ENCODE results near the gene LIPH. TPM values are rescaled to one million over a fixed set of nuclear protein-coding genes. Genes with fewer than 3 reads are reported as not detected.
A peak's percentile ranks its signal among the peaks of the same experiment; 100 is the strongest.
"Not testable (repeated sequence)": the region's sequence is repeated elsewhere in the genome, so short reads cannot be mapped to it uniquely, and the experiment has no call there.

Gene LIPH
- total RNA-seq, 4 donors from 2014 or later = 5.8 to 27.5 (median 22.1) TPM

DNA sequence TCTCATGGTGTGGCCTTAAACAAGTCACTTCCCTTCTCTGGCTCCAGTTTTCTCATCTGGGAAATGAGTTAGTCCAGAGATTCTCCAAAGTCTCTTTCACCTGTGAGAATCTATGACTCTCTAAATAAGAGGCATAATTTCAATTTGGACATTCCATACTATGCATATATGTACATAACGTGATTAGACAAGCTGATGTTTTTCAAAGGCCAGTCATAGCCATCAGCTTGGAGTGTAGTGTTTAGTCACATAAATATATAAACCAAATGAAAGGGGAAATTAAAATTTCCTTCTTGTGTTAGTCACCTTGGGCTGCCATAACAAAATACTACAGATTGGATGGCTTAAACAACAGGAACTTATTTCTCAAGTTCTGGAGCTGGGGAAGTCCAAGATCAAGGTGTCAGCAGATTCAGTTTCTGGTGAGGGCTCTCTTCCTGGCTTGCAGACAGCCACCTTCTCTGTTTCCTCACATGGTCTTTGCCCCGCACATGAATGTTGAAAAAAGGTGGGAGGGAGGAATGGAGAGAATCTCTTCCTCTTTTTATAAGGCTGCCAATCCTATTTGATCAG is 72.9 kb downstream of the LIPH start:
- no peak for DNase-seq
- Histone ChIP-seq H3K4me1 (no peaks in the 10 kb centered on the region), H3K27ac (no peak overlapping the region), H3K36me3 (peaks cover 0 to 64% (median 0%) of the 10 kb centered on the region in 3 donors), H3K27me3 (no peaks in the 10 kb centered on the region), H3K4me3 (no peak overlapping the region), H3K9me3 (no peaks in the 10 kb centered on the region)
- TF ChIP-seq, protein P1, sequence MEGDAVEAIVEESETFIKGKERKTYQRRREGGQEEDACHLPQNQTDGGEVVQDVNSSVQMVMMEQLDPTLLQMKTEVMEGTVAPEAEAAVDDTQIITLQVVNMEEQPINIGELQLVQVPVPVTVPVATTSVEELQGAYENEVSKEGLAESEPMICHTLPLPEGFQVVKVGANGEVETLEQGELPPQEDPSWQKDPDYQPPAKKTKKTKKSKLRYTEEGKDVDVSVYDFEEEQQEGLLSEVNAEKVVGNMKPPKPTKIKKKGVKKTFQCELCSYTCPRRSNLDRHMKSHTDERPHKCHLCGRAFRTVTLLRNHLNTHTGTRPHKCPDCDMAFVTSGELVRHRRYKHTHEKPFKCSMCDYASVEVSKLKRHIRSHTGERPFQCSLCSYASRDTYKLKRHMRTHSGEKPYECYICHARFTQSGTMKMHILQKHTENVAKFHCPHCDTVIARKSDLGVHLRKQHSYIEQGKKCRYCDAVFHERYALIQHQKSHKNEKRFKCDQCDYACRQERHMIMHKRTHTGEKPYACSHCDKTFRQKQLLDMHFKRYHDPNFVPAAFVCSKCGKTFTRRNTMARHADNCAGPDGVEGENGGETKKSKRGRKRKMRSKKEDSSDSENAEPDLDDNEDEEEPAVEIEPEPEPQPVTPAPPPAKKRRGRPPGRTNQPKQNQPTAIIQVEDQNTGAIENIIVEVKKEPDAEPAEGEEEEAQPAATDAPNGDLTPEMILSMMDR (IDR thresholded peaks at IDR 0.05) = no peak
- TF ChIP-seq POLR2A (IDR thresholded peaks at IDR 0.05) = no peak

DNA sequence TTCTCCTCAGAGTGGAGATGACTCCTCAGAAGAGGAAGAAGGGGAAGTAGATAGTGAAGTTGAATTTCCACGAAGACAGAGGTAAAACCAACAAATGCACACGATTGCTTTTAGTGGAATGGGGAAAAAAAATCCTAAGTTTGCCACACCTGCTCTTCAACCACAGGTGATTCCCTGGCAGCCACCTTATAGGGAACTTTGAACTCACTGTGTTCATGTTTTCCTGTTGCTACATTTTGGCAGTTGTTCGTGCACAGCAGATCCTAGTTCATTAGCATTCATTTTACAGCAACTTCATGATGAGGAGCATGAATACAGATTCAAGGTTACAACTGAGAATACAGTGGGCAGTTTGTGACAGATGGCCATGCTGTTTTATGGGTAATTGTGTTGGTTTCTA is 75.1 kb downstream of the LIPH start:
- peak overlapping the region in 1 of 4 donors; percentile 10 for H3K27ac ChIP-seq
- no peaks in the 10 kb centered on the region for H3K9me3 ChIP-seq
- H3K4me1 ChIP-seq = no peaks in the 10 kb centered on the region
- TF ChIP-seq, protein P1 (IDR thresholded peaks at IDR 0.05) = no peak
- TF ChIP-seq POLR2A (IDR thresholded peaks at IDR 0.05) = no peak
- H3K4me3 ChIP-seq = no peak overlapping the region
- peaks cover 0 to 73% (median 0%) of the 10 kb centered on the region in 3 donors for H3K36me3 ChIP-seq
- DNase-seq = no peak
- H3K27me3 ChIP-seq = no peaks in the 10 kb centered on the region

DNA sequence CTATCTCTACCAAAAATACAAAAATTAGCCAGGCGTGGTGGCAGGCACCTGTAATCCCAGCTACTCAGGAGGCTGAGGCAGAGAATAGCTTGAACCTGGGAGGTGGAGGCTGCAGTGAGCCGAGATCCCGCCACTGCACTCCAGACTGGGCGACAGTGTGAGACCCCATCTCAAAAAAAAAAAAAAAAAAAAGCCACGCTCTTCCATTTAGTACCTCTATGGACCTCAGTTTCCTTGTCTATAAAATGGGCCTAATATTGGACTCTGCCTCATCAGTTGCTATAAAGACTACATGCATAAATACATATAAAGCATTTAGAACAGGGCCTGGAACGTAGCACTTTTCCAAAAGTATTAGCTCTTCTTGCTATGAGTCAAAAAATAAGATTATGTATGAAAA is 77.5 kb downstream of the LIPH start:
- not testable (repeated sequence) for H3K4me1 ChIP-seq, DNase-seq, H3K4me3 ChIP-seq, H3K9me3 ChIP-seq, H3K27ac ChIP-seq, H3K27me3 ChIP-seq
- H3K36me3 ChIP-seq = peaks cover 0 to 50% (median 0%) of the 10 kb centered on the region in 3 donors

DNA sequence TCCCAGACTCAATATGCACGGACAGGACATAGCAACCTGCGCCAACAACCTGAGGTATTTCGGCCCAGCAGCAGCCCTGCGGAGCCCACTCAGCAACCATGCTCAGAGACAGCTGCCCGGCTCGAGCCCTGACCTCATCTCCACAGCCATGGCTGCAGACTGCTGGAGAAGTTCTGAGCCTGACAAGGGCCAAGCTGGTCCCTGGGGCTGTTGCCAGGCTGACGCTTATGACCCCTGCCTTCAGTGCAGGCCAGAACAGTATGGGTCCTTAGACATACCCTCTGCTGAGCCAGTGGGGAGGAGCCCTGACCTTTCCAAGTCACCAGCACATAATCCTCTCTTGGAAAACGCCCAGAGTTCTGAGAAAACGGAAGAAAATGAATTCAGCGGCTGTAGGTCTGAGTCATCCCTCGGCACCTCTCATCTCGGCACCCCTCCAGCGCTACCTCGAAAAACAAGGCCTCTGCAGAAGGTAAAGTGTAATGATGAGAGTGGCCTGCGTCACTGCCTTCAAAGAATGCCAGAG is 79.0 kb downstream of the LIPH start:
- no peak for DNase-seq
- no peak for TF ChIP-seq POLR2A (IDR thresholded peaks at IDR 0.05)
- TF ChIP-seq, protein P1 (IDR thresholded peaks at IDR 0.05) = no peak
- H3K36me3 ChIP-seq = peaks cover 0 to 47% (median 0%) of the 10 kb centered on the region in 3 donors
- no peaks in the 10 kb centered on the region for H3K4me1 ChIP-seq
- H3K9me3 ChIP-seq = no peaks in the 10 kb centered on the region
- H3K27ac ChIP-seq = no peak overlapping the region
- no peak overlapping the region for H3K4me3 ChIP-seq
- H3K27me3 ChIP-seq = no peaks in the 10 kb centered on the region

DNA sequence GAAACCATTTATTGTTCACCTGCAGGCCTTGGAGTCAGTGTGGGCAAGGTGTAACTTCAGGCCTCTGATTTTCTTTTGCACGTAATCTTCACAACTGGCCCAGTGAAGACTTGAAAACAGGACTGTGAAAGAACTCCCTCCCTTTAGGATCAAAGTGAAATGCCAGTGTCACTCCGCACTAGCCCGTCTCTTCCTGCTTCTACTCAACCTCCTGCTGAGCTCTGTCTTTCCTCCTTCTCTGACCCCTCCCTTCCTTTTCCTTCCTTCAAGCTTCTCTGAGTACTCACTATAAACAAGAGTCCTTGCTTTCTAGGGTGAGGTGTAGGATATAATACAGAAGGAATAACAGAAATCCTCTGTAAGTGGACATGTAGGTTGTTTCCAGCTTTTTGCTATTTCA is 82.1 kb downstream of the LIPH start:
- H3K27ac ChIP-seq = no peak overlapping the region
- DNase-seq = no peak
- H3K9me3 ChIP-seq = no peaks in the 10 kb centered on the region
- peaks cover 0 to 70% (median 0%) of the 10 kb centered on the region in 3 donors for H3K36me3 ChIP-seq
- no peak overlapping the region for H3K4me3 ChIP-seq
- no peaks in the 10 kb centered on the region for H3K4me1 ChIP-seq
- H3K27me3 ChIP-seq = no peaks in the 10 kb centered on the region
- TF ChIP-seq, protein P1 (IDR thresholded peaks at IDR 0.05) = no peak
- TF ChIP-seq POLR2A (IDR thresholded peaks at IDR 0.05) = no peak

DNA sequence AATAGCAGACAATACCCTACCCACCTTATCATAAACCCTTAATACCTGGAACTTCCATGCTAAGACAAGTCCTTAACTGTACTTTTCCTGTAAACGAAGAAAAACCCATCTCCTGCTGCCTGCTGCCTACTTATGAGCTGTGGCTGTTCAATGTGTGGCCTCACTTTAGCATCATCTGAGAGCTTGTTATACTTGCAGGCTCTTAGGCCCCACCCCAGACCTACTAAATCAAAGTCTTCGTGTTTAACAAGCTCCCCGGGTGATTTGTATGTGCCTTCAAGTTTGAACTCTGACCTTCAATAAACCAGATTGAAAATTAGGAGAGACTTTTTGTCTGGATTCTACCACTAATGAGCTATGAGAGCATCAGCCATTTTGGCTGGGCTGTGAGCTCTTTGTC is 82.8 kb downstream of the LIPH start:
- no peaks in the 10 kb centered on the region for H3K9me3 ChIP-seq
- no peak for DNase-seq
- H3K4me1 ChIP-seq = no peaks in the 10 kb centered on the region
- no peaks in the 10 kb centered on the region for H3K27me3 ChIP-seq
- peaks cover 0 to 73% (median 0%) of the 10 kb centered on the region in 3 donors for H3K36me3 ChIP-seq
- TF ChIP-seq, protein P1 (IDR thresholded peaks at IDR 0.05) = no peak
- TF ChIP-seq POLR2A (IDR thresholded peaks at IDR 0.05) = no peak
- no peak overlapping the region for H3K27ac ChIP-seq
- no peak overlapping the region for H3K4me3 ChIP-seq

DNA sequence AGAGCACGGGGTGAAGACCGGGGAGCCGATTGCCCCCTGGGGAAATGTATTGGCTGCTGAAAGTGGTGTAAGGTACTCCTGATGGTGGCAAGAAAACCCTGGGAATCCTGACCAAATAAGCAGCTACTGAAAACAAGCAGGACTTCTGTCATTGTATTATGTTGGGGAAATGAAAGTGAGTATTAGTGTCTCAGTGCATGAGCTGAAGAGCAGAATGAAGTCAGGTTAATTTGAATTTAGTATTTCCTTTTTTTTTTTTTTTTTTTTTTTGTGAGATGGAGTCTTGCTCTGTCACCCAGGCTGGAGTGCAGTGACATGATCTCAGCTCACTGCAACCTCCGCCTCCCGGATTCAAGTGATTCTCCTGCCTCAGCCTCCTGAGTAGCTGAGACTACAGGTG is 86.3 kb downstream of the LIPH start:
- not testable (repeated sequence) for H3K27ac ChIP-seq, H3K4me3 ChIP-seq, DNase-seq, H3K4me1 ChIP-seq, H3K27me3 ChIP-seq, H3K9me3 ChIP-seq
- H3K36me3 ChIP-seq = peaks cover 0 to 68% (median 0%) of the 10 kb centered on the region in 3 donors
